GM18909 (cell line): Measurements from ENCODE around the gene LSG1.

Source experiments
- ATAC-seq: cut with Tn5 transposase; IDR thresholded peaks from one replicate; pipeline ENCODE4 v1.9.1; 2021; ENCODE audit warnings: mild to moderate bottlenecking; ENCODE audit not compliant: unreplicated experiment, poor library complexity

Gene LSG1

GRCh38 chr3:194671900-194672808, at the start of gene LSG1:
LSG1 (minus strand) TSS chr3:194672191; CDS start chr3:194672162, 29 bp downstream.
- peak; percentile 86 for ATAC-seq

GRCh38 chr3:194720048-194720447, 48.1 kb upstream of the LSG1 start:
- ATAC-seq = no peak

- ATAC-seq = no peak
Observed at GRCh38 chr3:194718079-194718478, 46.1 kb upstream of the LSG1 start.

- ATAC-seq = no peak
Observed at GRCh38 chr3:194715022-194715800, 43.2 kb upstream of the LSG1 start.

- no peak for ATAC-seq
Observed at GRCh38 chr3:194714564-194714963, 42.6 kb upstream of the LSG1 start.

- no peak for ATAC-seq
Observed at GRCh38 chr3:194714137-194714455, 42.1 kb upstream of the LSG1 start.

GRCh38 chr3:194713299-194714136, 41.5 kb upstream of the LSG1 start:
- ATAC-seq = no peak

- no peak for ATAC-seq
Observed at GRCh38 chr3:194711913-194712312, 39.9 kb upstream of the LSG1 start.

GRCh38 chr3:194711286-194711685, 39.3 kb upstream of the LSG1 start:
- ATAC-seq = no peak

GRCh38 chr3:194707147-194707540, 35.2 kb upstream of the LSG1 start:
- ATAC-seq = no peak

GRCh38 chr3:194705761-194706160, 33.8 kb upstream of the LSG1 start:
- ATAC-seq = no peak

GRCh38 chr3:194705227-194705626, 33.2 kb upstream of the LSG1 start:
- no peak for ATAC-seq

GRCh38 chr3:194702545-194702944, 30.6 kb upstream of the LSG1 start:
- no peak for ATAC-seq

- ATAC-seq = no peak
Observed at GRCh38 chr3:194696702-194697101, 24.7 kb upstream of the LSG1 start.

- ATAC-seq = peak; percentile 64
Observed at GRCh38 chr3:194691481-194692283, 19.7 kb upstream of the LSG1 start.

GRCh38 chr3:194690501-194691372, 18.7 kb upstream of the LSG1 start:
- no peak for ATAC-seq

- ATAC-seq = no peak
Observed at GRCh38 chr3:194689493-194689944, 17.5 kb upstream of the LSG1 start.

GRCh38 chr3:194688946-194689345, 17.0 kb upstream of the LSG1 start:
- no peak for ATAC-seq
